Measurements from ENCODE around the gene RPS19.
A peak's percentile ranks its signal among the peaks of the same experiment; 100 is the strongest.

The RPS19 gene

DNA sequence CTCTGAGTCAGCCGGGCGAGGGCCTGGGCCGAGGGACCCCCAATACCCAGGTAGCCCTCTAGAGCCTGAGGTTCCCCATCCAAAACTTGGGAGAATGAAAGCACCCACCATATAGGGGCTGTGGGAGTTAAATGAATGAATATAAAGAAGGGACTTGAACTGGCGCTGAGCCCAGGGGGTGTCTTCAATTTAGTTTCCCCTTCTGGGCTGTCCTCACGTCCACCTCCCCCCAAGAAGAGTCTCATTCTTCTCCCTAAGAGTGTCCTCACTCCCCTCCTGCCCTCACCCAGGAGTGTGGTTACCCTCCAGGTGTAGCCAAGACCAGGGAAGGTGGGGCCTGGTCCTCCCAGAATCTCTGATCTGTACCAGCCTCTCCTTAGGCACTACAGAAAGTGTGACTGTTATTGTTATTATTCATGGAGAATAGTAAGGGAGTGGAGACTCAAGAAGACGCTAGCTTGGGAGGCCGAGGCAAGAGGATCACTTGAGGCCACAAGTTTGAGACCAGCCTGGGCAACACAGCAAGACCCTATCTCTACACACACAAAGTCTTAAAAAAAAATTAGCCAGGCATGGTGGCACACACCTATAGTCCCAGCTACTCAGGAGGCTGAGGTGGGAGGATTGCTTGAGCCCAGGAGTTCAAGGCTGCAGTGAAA is 19.7 kb downstream of the RPS19 start:
- DNase-seq, result no peak

DNA sequence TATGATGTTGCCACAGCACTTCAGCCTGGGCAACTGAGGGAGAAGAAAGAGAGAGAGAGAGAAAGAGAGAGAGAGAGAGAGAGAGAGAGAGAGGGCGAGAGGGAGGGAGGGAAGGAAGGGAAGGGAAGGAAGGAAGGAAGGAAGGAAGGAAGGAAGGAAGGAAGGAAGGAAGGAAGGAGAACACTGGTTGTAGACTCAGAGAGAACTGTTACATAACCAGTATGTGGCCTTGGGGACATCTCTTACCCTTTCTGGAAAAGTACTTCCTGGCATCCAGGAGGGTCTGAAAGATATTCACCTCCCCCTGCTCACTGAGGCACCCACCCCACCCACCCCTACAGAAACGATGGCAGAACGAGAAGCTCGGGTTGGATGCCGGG is 20.3 kb downstream of the RPS19 start:
- DNase-seq, result no peak

DNA sequence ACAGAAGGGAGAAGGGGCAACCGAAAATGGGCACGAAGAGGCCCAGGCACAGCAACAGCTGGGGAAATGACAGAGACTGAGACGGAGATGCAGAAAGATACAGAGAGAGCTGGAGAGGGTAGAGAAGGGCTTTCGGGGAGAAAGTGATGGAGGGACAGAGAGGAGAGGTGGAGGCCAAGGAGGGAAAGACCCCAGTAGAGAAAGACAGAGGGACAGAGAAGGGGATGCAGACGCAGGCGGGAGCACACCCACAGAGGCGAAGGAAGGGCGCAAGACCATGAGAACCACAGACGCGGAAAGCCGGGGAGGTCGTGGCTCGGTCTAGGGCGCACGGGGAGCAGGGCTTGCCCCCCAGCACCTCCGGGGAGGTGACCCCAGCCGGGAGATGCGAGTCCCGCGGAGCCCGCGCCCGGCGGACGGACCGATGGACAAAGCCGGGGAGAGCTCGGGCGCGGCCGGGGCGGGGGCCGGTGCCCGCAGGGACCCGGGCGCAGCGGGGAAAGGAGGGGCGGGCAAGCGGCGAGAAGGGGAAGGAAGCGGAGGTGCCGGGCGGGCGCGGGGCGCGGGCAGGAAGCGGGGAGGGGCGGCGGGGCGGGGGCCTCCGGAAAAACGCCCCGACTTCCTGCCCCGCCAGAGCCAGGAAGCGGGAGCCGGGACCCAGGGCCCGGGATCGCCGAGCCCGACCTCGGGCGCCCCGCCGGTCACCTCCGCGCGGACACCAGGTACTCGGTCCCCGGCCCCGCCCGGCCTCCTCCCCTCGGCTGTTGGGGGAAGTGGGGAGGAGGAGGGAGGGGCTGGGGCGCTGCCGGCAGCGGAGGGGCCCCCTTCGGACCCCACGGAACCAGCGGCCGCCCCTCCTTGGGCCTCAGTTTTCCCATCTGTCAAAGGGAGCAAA is 22.8 kb downstream of the RPS19 start, which contains the start of gene ARHGEF1:
Gene ARHGEF1, plus strand, starts transcription at position 617 of the 895 bp plus-strand sequence. CDS start 4,899 bp downstream, outside the sequence.
- no peak for DNase-seq

DNA sequence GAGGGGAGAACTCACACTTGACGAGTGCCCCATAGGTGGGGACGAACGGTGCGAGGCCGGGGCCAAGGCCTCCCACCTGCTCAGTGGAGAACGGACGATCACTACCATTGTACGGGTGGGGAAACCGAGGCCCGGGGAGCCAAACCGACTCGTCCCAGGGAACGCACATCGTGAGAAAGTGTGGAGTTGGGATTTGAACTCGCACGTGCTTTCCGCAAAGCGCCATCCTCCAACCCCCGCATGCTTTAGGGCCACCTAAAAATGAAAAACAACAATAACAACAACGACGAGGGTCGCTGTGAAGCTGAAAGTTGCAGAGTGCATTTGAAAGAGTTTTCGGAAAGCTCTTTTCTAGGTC is 23.4 kb downstream of the RPS19 start:
- DNase-seq, result no peak

DNA sequence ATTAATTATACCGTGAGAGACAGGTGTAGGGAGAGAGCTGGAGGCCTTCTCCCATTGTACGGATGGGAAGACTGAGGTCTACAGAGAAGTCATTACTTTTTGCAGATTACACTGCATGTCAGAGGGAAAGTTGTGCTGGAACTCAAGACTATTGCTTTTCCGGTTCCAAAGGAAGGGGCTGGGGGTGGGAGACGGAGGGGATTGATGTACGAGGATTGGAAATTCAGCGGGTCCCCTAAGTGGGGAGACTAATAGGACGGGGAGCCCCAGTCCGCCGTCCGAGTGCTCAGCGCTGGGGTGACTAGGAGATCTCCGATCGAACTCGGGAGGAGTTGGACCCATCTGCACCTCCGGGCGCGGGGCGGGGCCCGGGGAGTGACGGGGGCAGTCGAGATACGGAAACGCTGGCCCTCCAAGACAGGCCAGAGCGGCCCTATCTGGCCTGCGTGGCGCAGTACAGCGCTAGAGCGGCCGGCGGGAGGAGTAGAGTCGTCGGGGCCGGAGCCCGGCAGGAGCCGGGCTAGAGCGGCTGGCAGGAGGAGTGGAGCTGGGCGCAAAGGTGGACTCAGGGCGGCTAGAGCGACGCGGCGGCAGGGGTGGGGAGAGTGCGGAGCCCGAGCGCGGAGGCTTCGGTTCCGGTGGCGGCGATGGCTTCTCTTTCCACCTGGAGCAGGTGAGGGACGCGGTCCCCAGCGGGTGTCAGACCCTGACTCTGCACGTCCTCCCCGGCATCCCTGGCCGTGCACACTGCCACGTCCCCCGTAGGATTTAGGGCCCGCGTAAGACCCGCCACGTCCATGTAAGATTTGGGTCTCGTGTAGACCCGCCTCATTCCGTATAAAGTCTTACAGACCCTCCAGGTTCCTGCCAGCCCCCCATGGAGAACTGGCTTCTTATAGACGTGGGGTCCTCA is 24.0 kb downstream of the RPS19 start:
- peak; percentile 89 to 94 for DNase-seq

DNA sequence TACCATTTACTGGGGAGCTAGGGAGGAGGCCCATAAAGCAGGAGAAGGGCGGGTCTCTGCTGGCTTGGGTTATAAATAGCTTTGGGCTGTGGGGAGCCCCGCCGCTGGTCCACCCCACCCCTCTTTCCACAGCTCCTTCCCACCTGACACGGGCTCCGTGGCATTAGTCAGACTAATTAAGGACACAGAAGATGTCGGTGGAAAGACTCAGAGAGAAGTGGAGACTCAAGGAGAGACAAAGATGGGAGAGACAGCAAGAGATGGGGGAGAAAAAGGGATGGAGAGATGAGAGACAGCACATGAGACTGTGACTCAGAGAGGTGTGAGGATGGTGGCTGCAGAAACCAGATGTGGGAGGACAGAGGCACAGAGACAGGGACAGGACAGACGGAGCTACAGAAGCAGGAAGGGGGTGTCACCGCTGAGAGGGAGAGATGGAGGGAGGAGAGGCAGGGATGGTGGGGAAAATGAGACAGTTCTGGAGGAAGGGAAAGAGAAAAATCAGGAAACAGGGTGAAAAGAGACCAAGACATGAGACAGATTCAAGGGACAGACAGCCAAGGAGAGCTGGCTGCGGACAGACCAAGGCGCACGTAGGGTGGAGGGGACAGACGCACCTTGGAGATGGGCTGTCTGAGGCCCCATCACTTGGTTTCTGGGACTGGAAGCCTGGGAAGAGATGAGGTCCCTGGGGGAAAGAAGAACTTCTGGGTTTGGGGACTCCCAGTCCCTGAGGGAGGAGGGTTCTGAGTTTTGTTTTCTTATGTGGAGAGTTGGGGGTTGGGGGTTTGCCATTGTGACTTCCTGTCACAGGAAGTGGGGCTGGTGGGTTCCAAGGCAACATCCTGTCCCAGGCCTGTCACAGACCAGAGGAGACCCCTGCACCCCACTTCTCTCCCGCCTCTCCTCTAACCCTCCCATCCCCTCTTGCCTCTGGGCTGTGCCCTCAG is 27.0 kb downstream of the RPS19 start:
- DNase-seq, result no peak

DNA sequence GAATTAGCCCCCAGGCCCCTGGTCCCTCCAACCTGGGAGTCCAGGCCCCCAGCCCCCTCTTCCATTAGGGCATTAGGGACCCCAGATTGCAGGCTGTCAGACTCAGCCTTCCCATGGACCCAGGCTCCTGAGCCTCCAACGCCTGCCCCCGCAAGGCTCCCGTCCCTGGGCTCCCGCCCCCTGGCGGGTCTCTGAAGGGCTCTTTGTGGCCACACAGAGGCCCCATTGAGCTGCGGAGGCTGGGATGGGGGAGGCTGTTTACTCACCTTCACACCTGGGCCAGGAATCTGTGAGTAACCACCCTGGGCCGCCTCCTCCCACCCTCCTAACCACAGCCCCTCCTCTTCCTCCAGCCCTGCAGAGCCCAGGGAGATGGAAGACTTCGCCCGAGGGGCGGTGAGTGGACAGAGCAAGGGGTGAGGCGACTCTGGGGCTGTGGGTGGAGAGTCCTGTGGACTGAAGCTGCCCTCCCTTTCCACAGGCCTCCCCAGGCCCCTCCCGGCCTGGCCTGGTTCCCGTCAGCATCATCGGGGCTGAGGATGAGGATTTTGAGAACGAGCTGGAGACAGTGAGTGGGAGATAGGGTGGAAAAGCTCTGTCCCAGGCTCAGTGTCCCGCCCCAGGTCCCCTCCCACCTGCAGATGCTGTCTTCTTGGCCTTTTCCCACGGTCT is 27.8 kb downstream of the RPS19 start:
- DNase-seq, result no peak

DNA sequence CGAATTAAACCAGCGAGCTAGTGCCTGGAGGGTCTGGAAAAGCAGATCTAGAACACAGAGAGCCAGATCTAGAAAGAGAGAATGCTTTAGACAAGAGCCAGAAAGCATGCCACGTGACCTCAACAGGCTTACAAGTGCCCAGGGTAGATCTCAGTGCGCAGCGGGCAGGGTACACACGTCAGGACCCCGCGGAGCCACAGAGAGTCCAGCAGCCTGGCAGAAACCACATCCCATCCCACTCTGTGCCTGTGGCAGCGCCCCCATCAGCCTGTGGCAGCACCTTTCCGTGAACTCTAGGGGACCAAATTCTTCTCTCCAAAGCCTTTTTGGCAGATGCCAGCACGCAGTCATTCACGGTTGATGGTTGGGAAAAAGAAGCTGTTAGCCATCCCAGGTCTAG is 28.9 kb downstream of the RPS19 start:
- no peak for DNase-seq

DNA sequence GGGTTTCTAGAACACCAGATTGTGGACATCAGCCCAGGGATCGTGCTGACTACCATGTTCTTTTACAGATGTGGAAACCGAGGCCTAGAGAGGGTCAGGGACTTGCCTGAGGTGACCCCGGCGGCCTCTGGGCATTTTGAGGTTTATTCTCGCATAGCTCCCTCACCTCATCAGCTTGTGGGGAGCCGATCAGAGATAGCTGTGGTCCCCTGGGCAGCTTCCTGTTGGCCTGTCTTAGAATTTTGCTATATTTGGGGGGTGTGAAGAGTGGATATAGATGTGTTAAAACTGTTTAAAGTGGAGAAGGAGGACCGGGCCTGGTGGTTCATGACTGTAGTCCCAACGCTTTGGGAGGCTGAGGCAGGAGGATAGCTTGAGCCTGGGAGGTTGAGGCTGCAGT is 29.8 kb downstream of the RPS19 start:
- DNase-seq, result no peak

DNA sequence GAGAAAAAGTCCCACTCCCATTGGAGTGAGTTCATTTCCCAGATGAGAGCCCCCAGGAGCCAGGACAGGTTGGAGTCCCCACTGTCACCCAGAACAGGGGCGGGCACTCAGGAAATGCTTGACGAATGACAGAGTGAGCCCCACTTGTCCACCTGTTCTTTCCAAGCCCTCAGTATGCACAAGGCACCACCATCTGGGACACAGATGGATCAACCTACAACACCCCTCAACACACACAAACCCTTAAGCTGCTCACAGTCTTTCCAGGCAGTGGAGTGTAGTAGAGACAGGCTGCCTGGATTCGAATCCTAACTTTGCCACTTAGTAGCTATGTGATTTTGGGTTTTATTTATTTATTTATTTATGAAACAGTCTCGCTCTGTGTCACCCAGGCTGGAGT is 30.9 kb downstream of the RPS19 start:
- DNase-seq, result no peak

DNA sequence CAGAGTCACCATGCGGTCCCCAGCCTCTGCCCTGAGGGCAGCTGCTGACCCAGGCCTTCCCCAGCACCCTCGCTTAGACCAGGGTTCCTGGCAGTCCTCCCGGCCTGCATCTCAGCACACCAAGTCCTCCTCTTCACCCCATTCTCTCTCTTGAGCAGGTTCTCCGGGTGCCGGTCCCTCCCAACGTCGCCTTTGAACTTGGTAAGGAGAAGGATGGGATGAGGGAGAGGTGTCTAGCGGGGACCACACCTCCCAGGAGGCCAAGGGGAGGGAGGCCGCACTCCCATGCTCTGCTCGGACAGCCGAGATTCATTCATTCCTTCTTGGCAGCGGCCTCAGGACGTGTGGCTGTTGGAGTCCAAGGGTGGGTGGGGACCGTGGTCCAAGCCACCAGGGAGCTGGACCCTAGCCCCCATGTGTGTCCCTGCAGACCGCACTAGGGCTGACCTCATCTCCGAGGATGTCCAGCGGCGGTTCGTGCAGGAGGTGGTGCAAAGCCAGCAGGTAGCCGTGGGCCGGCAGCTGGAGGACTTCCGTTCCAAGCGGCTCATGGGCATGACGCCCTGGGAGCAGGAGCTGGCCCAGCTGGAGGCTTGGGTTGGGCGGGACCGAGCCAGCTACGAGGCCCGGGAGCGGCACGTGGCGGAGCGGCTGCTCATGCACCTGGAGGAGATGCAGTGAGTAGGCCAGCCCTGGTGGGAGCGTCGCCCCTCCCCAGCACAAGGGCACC is 32.3 kb downstream of the RPS19 start:
- DNase-seq, result no peak

DNA sequence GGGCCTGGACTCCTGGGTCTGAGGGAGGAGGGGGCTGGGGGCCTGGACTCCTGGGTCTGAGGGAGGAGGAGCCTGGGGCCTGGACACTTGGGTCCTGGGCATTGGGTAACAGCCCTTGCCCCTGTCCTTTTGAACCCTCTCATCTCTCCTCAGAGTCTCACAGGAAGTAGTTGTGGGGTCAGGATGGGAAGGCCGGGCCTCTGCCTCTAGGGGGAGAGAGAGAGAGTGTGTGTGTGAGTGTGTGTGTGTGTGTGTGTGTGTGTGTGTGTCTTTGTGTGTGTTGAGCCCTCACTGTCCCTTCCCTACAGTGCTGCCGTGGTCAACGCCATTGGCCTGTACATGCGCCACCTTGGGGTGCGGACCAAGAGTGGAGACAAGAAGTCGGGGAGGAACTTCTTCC is 33.8 kb downstream of the RPS19 start:
- DNase-seq, result no peak

DNA sequence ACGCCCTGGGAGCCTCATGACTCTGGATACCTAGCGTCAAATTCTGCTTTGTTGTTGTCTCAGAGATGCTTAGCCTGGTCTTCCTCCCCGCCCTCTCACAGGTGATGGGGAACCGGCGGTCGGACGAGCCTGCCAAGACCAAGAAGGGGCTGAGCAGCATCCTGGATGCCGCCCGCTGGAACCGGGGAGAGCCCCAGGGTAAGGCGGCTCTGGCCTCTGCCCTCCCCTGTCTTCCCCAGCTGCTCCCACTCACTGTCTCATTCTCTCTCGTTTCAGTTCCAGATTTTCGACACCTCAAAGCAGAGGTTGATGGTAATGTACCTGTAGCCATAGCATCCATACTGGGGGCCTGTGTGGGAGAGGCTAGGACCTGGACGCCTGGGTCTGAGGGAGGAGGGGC is 34.3 kb downstream of the RPS19 start:
- DNase-seq, result no peak

DNA sequence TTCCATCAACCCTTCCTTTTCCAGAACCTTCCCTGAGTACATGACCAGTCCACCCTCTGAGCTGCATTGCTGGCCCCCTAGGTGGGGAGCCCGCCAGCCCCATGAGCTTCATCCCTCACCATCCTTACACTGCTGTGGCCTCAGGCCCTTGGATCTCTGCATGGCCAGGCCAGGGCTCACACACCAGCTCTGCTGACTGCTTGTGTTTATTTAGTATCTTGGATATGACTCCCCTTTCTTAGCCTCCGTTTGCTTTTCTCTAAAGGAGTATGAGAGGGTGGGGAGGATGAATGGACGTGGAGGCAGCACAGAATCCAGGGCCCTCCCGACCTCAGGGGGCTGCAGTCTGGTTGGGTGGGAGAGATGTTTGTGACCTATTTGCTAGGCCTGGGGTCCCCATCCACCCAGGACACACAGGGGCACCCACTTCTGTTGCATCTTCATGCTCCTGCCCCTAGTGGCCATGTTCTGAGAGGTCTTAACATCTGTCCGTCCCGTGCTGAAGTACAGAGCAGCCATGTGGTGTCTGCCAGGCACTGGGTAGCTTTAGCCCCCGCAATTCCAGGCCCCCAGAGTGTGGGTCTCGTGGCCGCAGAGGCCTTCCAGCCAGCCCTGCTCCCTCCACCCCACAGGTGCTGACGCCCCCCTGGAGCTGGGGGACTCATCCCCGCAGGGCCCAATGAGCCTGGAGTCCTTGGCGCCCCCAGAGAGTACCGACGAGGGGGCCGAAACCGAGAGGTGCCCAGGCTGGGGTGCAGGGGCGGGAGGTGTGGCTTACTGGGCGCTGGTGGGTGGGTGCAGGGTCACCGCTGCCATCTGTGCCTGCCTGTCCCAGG is 35.9 kb downstream of the RPS19 start:
- DNase-seq, result peak in 1 of 2 experiments; percentile 4

DNA sequence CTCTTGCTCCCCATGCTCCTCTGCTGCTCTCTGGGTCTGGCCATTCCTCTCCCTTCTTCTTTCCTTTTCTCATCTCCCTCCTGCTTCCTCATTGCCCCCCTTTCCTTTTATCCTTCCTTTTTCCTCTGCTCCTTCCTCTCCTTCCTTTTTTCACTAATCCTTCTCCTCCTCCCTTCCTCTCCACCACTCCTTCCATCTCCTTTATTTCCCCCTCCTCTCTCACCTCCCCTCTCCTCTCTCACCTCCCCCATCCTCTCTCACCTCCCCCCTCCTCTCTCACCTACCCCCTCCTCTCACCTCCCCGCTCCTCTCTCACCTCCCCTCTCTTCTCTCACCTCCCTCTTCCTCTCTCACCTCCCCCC is 36.5 kb downstream of the RPS19 start:
- no peak for DNase-seq

DNA sequence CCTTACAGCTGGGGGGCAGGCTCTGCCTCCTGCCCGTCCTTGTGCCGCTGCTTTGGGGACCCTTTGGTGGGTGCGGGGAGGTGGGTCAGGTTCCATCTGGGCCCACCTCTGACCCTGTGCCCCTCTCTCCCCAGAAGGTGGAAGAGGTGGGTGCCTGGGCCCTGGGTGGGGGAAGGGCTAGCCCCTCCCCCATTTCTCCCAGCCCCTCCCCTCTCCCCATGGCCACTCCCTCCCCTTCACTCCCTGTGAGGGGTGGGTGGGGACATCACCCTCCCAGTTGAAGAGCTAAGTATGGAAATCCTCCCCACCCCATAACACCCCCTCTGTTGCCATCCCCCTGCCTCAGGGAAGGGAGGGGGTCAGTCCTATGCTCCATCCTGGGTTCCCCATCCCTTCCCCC is 37.1 kb downstream of the RPS19 start:
- DNase-seq, result no peak

DNA sequence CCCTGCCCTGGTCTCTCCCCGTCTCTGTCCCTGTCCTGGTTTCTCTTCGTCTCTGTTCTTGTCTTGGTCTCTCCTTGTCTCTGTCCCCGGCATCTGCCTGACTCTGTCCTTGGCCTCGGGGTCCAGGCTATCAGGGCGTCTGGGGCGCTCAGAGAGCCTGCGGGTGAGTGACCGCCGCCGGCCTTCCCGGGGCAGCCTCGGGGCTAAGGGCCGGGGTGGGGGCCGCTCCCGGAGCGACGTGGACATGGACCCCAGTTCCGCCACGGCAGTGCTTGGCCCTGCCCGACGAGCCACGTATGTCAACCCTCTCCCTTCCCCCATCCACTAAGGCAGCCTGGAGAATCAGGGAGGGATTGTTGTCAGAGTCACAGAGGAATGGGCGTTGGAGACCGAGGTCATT is 37.8 kb downstream of the RPS19 start:
- DNase-seq, result no peak

DNA sequence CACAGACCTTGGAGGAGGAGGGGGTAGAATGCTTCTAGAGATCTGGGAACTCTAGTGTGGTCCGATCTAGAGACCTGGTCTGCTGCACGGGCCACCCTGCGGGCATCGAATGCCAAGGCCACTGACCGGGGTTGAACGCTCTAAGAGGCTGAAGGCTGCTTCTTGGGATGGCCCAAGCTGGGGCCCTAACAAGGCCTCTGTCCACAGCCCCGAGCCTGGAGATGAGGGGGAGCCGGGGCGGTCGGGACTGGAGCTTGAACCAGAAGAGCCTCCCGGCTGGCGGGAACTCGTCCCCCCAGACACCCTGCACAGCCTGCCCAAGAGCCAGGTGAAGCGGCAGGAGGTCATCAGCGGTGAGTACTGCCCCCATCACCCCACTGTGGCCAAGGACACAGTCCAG is 38.2 kb downstream of the RPS19 start:
- DNase-seq, result no peak

DNA sequence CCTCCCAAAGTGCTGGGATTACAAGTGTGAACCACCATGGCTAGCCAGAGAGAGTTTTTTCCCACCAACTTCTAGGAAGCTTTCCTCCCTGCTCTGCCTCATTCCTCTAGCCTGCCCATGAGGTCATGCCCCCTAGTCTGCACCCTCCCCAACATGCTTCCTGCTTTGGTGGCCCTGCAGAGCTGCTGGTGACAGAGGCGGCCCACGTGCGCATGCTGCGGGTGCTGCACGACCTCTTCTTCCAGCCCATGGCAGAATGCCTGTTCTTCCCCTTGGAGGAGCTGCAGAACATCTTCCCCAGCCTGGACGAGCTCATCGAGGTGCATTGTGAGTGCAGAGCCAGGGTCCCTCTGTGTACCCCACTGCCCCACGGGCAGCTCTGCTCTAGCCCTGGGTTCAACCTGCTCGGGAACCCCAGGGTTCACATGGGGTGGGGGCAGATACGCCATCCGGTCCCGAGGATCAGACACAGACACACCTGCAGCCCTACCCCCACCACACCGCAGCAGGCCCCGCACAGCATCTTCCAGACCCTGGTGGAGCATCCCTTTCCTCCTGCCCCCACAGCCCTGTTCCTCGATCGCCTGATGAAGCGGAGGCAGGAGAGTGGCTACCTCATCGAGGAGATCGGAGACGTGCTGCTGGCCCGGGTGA is 41.8 kb downstream of the RPS19 start:
- no peak for DNase-seq

DNA sequence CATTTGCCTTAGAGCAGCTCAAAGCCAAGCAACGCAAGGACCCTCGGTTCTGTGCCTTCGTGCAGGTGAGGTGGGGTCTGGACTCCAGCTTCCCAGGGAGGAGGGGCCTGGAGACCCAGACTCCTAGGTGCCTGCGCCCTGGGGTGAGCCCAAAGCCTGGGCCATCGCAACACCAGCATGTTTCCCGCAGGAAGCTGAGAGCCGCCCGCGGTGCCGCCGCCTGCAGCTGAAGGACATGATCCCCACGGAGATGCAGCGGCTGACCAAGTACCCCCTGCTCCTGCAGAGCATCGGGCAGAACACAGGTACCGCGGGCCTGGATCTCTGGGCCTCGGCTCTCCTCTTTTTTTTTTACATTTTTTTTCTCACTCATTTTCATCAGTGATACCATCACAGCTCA is 42.5 kb downstream of the RPS19 start:
- DNase-seq, result no peak
